NCI-H510A (cell line): Measurements from ENCODE around the gene CLIC5.

Experiments used
- DNase-seq: peaks from one replicate; lab custom pipeline; 2025; lab: John Stamatoyannopoulos, UW

Gene CLIC5

DNA sequence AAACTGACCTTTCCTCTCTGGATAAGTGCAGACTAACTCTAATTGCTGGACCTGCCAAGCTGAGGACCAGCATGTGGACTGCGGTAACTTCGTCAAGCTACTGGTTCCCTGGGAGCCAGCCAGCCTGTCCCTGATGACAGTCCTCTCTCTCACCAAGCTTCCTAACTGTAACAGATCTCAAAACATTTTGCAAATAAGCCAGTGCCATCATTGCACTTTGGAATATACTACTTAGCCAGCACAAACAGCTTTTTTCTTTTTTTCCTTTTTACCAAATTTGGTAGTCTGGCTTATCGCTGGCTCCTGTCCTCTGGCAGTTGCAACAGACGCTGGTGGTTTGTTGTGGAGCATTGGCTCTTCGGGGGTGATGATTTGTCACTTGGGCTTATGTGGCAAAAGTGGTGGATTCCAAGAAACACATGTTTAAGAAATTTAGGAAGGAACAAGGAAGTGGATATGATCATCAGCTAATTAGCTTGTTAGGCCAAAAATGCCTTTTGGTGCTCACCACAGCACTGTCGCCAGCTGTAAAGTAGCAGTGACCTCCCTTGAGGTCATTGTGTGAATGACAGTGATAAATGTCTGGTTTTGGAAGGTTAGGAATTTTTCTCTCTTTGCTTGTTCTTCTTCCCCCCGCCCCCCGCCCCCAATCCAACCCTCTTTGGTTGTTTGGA, 171.7 kb downstream of the CLIC5 start:
- no peak for DNase-seq

DNA sequence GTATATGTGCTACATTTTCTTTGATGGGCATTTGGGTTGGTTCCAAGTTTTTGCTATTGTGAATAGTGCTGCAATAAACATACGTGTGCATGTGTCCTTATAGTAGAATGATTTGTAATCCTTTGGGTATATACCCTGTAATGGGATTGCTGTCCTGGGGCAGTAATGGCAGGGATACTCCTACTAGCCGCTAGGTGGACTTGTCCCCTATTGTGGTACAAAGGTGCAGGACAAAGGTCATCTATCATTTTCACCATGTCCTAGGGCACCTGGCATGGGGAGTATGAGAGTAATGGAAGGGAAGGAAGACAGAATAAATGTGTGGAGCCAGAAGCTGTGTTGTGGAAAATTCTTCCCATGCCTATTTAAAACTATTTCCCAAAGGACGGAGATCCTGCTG, 174.6 kb downstream of the CLIC5 start:
- no peak for DNase-seq

DNA sequence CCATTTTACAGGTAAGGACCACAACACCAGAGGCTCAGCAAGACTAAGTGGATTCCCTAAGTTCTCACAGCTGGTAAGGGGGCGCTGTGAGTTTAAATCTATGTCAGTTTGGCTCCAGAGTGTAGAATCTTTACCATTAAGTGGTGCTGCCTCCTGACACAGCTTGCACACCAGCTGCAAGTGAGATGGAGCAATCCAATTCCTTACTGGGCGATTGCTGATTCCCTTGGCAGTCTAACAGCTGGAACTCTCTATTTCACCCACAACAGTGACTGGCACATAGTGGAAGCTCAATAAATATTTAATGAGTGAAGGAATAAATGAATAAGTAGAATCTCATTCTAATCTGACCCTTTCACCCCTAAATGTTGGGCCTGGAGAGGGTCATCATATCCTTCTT, 176.7 kb downstream of the CLIC5 start:
- no peak for DNase-seq

DNA sequence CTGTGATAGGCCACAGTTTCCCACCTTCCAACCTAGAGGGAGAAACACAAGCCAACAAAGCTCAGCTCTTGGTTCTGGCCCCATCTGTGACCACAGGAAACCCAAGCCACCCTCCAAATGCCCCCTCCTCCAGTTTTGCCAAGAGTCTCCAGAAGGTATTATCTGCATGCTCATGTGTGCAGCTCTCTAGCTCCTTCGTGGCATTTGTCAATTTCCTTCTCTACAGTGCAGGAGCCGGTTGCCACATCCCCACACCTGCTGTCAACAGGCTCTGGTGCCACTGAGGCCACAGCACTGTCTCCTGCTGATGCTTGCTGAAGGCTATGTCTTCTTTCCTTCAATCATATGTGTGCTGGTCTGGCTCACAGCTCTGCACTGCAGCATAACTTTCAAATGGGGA, 177.2 kb downstream of the CLIC5 start:
- no peak for DNase-seq

- no peak for DNase-seq
These were observed 178.0 kb downstream of the CLIC5 start for GRCh38 chr6:45837541-45838200.

- no peak for DNase-seq
These were observed 178.7 kb downstream of the CLIC5 start for GRCh38 chr6:45836984-45837383.

DNA sequence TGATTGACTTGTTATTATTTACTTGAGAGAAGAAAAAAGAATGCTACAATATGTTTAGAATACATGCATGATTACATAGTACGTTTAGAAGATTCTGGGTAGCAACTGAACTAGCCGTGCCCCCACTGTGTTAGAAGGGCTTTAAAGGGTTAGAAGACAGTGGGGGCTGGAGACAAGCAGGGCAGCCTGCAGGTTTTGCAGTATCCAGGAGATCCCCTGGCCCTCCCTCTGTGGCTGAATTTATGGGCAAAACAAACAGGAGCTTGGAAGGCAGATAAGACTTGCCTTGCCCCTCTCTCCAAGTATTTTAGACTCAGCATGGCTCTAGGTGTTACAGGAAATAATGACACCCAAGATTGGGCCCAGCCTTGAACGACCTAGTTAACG, 179.2 kb downstream of the CLIC5 start:
- no peak for DNase-seq

- DNase-seq: no peak
These were observed 179.8 kb downstream of the CLIC5 start for GRCh38 chr6:45835721-45836437.

GRCh38 chr6:45832063-45832462, 183.6 kb downstream of the CLIC5 start:
- no peak for DNase-seq
